ENCODE data around the gene LYRM4.

GRCh38 chr6:5295623-5296022, 34.9 kb upstream of the LYRM4 start:
- TF ChIP-seq CTCF (optimal IDR thresholded peaks at IDR 0.05 in 1 of 3, IDR thresholded peaks at IDR 0.05 in 1 of 3, conservative IDR thresholded peaks at IDR 0.05 in 1 of 3; ENCODE audit: extremely low read depth in 1 of 3, insufficient read depth in 2 of 3, low read length in 3 of 3) (no peak), EZH2 (IDR thresholded peaks at IDR 0.05; ENCODE audit: low read length) (no peak)
